HPDE6-E6E7 (cell line): ENCODE data around the gene FHIT.

Experiments used
- DNase-seq: peaks from one replicate; pipeline ENCODE4 v3.0.0; 2011; ENCODE audit warnings: missing footprints; ENCODE audit errors: extremely low spot score

FHIT gene

GRCh38 chr3:59882746-59883145, 1368.5 kb downstream of the FHIT start:
- no peak for DNase-seq

- DNase-seq: no peak
These were observed 1370.5 kb downstream of the FHIT start for GRCh38 chr3:59880717-59881116.

GRCh38 chr3:59879031-59879581, 1372.1 kb downstream of the FHIT start:
- no peak for DNase-seq

GRCh38 chr3:59878038-59878427, 1373.2 kb downstream of the FHIT start:
- no peak for DNase-seq

- no peak for DNase-seq
These were observed 1373.8 kb downstream of the FHIT start for GRCh38 chr3:59877263-59878037.

GRCh38 chr3:59876533-59877062, 1374.7 kb downstream of the FHIT start:
- DNase-seq: no peak

GRCh38 chr3:59873576-59874230, 1377.5 kb downstream of the FHIT start:
- no peak for DNase-seq

GRCh38 chr3:59872128-59872527, 1379.1 kb downstream of the FHIT start:
- DNase-seq: no peak

- DNase-seq: no peak
These were observed 1383.9 kb downstream of the FHIT start for GRCh38 chr3:59867185-59868002.

- DNase-seq: no peak
These were observed 1385.2 kb downstream of the FHIT start for GRCh38 chr3:59866076-59866475.

- no peak for DNase-seq
These were observed 1385.9 kb downstream of the FHIT start for GRCh38 chr3:59865351-59865750.

GRCh38 chr3:59862686-59863085, 1388.6 kb downstream of the FHIT start:
- no peak for DNase-seq

- peak; percentile 22 for DNase-seq
These were observed 1393.5 kb downstream of the FHIT start for GRCh38 chr3:59857589-59858346.

- no peak for DNase-seq
These were observed 1394.3 kb downstream of the FHIT start for GRCh38 chr3:59856934-59857460.

GRCh38 chr3:59854061-59854709, 1397.1 kb downstream of the FHIT start:
- no peak for DNase-seq

- DNase-seq: no peak
These were observed 1400.8 kb downstream of the FHIT start for GRCh38 chr3:59850417-59850816.

- no peak for DNase-seq
These were observed 1405.9 kb downstream of the FHIT start for GRCh38 chr3:59845386-59845785.

- DNase-seq: no peak
These were observed 1407.4 kb downstream of the FHIT start for GRCh38 chr3:59843821-59844220.

- no peak for DNase-seq
These were observed 1411.3 kb downstream of the FHIT start for GRCh38 chr3:59839810-59840515.

GRCh38 chr3:59839283-59839682, 1412.0 kb downstream of the FHIT start:
- no peak for DNase-seq
